T-helper 2 cell (primary cell): ENCODE data around the gene ZFYVE9.

ENCODE experiments used
- DNase-seq, 5 experiments: peaks; one replicate each; pipeline versions ENCODE4 v3.0.0 to v3.0.0-alpha.2; 2012 to 2022

The ZFYVE9 gene

GRCh38 chr1:52259886-52260285 lies 118.0 kb downstream of the ZFYVE9 start:
- DNase-seq, result no peak

GRCh38 chr1:52263153-52263910 lies 121.4 kb downstream of the ZFYVE9 start:
- DNase-seq, result no peak

- DNase-seq, result no peak
These were observed 122.7 kb downstream of the ZFYVE9 start for GRCh38 chr1:52264530-52265115.

GRCh38 chr1:52266507-52266906 lies 124.6 kb downstream of the ZFYVE9 start:
- DNase-seq, result no peak

GRCh38 chr1:52268372-52268771 lies 126.5 kb downstream of the ZFYVE9 start:
- DNase-seq, result no peak

GRCh38 chr1:52281518-52281917 lies 139.6 kb downstream of the ZFYVE9 start:
- no peak for DNase-seq

- DNase-seq, result no peak
These were observed 146.4 kb downstream of the ZFYVE9 start for GRCh38 chr1:52288286-52288685.

- DNase-seq, result no peak
These were observed 152.7 kb downstream of the ZFYVE9 start for GRCh38 chr1:52294580-52294979.

- peak in 2 of 5 experiments; percentile 1 to 49 for DNase-seq
These were observed 154.5 kb downstream of the ZFYVE9 start for GRCh38 chr1:52296345-52296744.

GRCh38 chr1:52305417-52306226 lies 163.7 kb downstream of the ZFYVE9 start:
- no peak for DNase-seq

GRCh38 chr1:52306227-52307006 lies 164.5 kb downstream of the ZFYVE9 start:
- no peak for DNase-seq

GRCh38 chr1:52321061-52321460 lies 179.2 kb downstream of the ZFYVE9 start:
- DNase-seq, result no peak

- DNase-seq, result no peak
These were observed 181.8 kb downstream of the ZFYVE9 start for GRCh38 chr1:52323731-52324130.

- no peak for DNase-seq
These were observed 183.9 kb downstream of the ZFYVE9 start for GRCh38 chr1:52325786-52326185.

GRCh38 chr1:52328615-52329014 lies 186.7 kb downstream of the ZFYVE9 start:
- DNase-seq, result no peak

GRCh38 chr1:52332411-52332810 lies 190.5 kb downstream of the ZFYVE9 start:
- no peak for DNase-seq

GRCh38 chr1:52334906-52335528 lies 193.1 kb downstream of the ZFYVE9 start:
- no peak for DNase-seq

GRCh38 chr1:52337439-52337838 lies 195.6 kb downstream of the ZFYVE9 start:
- no peak for DNase-seq

- DNase-seq, result no peak
These were observed 199.9 kb downstream of the ZFYVE9 start for GRCh38 chr1:52341655-52342260.

- DNase-seq, result no peak
These were observed 202.1 kb downstream of the ZFYVE9 start for GRCh38 chr1:52343979-52344378.

- DNase-seq, result no peak
These were observed 203.4 kb downstream of the ZFYVE9 start for GRCh38 chr1:52345252-52345651.

- no peak for DNase-seq
These were observed 204.8 kb downstream of the ZFYVE9 start for GRCh38 chr1:52346653-52347052.
